Glutamatergic neuron (in vitro differentiated cells): ENCODE data around the gene ABHD10. TPM values are rescaled to one million over a fixed set of nuclear protein-coding genes. Genes with fewer than 3 reads are reported as not detected.

Experiments
- DNase-seq: peaks from one replicate; pipeline ENCODE4 v3.0.0; 2022
- H3K27ac Mint-ChIP-seq: one replicate; pipeline ENCODE4 v1.8.0; 2020; ENCODE audit warnings: mild to moderate bottlenecking, mixed read lengths, inconsistent platforms; ENCODE audit not compliant: unreplicated experiment
- H3K27me3 Mint-ChIP-seq: one replicate; pipeline ENCODE4 v1.8.0; 2020; ENCODE audit warnings: mild to moderate bottlenecking, moderate library complexity, mixed read lengths, inconsistent platforms; ENCODE audit not compliant: unreplicated experiment
- H3K36me3 Mint-ChIP-seq: one replicate; pipeline ENCODE4 v1.8.0; 2020; ENCODE audit warnings: mild to moderate bottlenecking, mixed read lengths, inconsistent platforms; ENCODE audit not compliant: unreplicated experiment
- H3K4me1 Mint-ChIP-seq: one replicate; pipeline ENCODE4 v1.8.0; 2020; ENCODE audit warnings: mild to moderate bottlenecking, low read depth, mixed read lengths, inconsistent platforms; ENCODE audit not compliant: unreplicated experiment
- H3K4me3 Mint-ChIP-seq: one replicate; pipeline ENCODE4 v1.8.0; 2020; ENCODE audit warnings: mild to moderate bottlenecking, mixed read lengths, inconsistent platforms; ENCODE audit not compliant: unreplicated experiment
- H3K9me3 Mint-ChIP-seq: one replicate; pipeline ENCODE4 v1.8.0; 2020; ENCODE audit warnings: mild to moderate bottlenecking, moderate library complexity, mixed read lengths, inconsistent platforms; ENCODE audit not compliant: unreplicated experiment
- CTCF ChIP-seq: fragments of 200-600 bp; sonication (generic); IDR thresholded peaks from one replicate; pipeline ENCODE4 v1.5.0; 2021; ENCODE audit not compliant: partially characterized antibody, unreplicated experiment
- total RNA-seq: library from RNA; stranded (reverse); fragmentation: NEBNext Ultra II Directional; extraction: Animal tissue kit (Norgen Biotek cat#: 25700); gene quantifications from one replicate; pipeline ENCODE4 v1.2.1, GENCODE V29; 2021; ENCODE audit not compliant: unreplicated experiment

Gene ABHD10
- total RNA-seq, 1 donor from 2014 or later: 35.9 TPM

GRCh38 chr3:112038863-112039262 is 60.0 kb downstream of the ABHD10 start:
- no peak for TF ChIP-seq CTCF
- Mint-ChIP-seq H3K36me3 (peaks cover 4% of the 10 kb centered on the region), H3K27me3 (no peaks in the 10 kb centered on the region), H3K4me1 (peaks cover 6% of the 10 kb centered on the region), H3K27ac (no peak overlapping the region), H3K4me3 (no peak overlapping the region), H3K9me3 (no peaks in the 10 kb centered on the region)
- DNase-seq: no peak

GRCh38 chr3:112041321-112041720 is 62.5 kb downstream of the ABHD10 start:
- no peaks in the 10 kb centered on the region for H3K27me3 Mint-ChIP-seq
- no peak overlapping the region for H3K27ac Mint-ChIP-seq
- H3K4me3 Mint-ChIP-seq: no peak overlapping the region
- DNase-seq: no peak
- peaks cover 4% of the 10 kb centered on the region for H3K36me3 Mint-ChIP-seq
- no peak for TF ChIP-seq CTCF
- H3K4me1 Mint-ChIP-seq: no peaks in the 10 kb centered on the region
- no peaks in the 10 kb centered on the region for H3K9me3 Mint-ChIP-seq

GRCh38 chr3:112042842-112043280 is 64.0 kb downstream of the ABHD10 start:
- DNase-seq: no peak
- Mint-ChIP-seq H3K4me3 (no peak overlapping the region), H3K27me3 (no peaks in the 10 kb centered on the region), H3K27ac (no peak overlapping the region), H3K9me3 (no peaks in the 10 kb centered on the region), H3K4me1 (no peaks in the 10 kb centered on the region), H3K36me3 (no peaks in the 10 kb centered on the region)
- TF ChIP-seq CTCF: no peak

Other genes starting within 250 kb of the ABHD10 start
- gene PHLDB2, start 119.8 kb upstream of the ABHD10 start, total RNA-seq: 18.7 TPM
- 819 TPM for gene TAGLN3, start 19.9 kb downstream of the ABHD10 start, total RNA-seq
- not detected for gene TMPRSS7, start 55.7 kb downstream of the ABHD10 start, total RNA-seq
- gene C3orf52, start 107.4 kb downstream of the ABHD10 start, total RNA-seq: 1.4 TPM
- not detected for gene GCSAM, start 154.2 kb downstream of the ABHD10 start, total RNA-seq